ENCODE results near the gene TDRD10. TPM values are rescaled to one million over a fixed set of nuclear protein-coding genes. Genes with fewer than 3 reads are reported as not detected.
A peak's percentile ranks its signal among the peaks of the same experiment; 100 is the strongest.

The TDRD10 gene
- total RNA-seq, 1 donor from 2014 or later: not detected

DNA sequence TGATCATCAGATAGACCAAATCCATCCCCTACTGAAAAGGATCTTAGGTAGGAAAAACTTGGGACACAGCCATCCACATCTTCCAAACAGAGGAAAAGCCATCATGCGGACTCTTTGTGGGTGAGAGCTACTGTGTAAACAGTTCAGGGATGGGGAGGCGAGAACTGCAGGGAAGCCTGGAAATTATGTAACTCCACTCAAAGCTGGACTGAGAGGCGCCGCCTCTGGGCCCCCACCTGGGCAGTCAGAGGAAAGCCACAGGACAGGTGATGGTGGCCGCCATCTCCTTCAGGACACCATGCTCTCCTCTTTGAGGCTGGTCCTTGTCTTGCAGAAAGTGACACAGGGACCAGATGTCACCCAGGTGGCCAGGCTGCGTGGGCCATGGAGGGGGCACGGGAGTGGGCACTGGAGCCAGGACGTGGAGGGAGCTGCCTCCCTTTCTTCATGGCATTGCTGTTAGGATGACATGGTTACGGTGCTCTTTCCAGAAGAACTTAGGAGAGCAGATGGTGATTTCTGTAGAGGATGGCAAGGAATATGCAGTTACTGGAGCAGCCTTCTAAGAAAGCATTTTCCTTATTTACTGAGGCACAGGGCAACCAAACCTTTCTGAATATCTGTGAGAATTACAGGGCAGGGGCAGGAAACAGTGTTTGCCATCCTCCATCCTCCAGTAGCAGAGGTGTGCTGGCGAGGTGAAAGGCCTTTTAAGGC, 32.0 kb upstream of the TDRD10 start:
- TF ChIP-seq, protein P1, sequence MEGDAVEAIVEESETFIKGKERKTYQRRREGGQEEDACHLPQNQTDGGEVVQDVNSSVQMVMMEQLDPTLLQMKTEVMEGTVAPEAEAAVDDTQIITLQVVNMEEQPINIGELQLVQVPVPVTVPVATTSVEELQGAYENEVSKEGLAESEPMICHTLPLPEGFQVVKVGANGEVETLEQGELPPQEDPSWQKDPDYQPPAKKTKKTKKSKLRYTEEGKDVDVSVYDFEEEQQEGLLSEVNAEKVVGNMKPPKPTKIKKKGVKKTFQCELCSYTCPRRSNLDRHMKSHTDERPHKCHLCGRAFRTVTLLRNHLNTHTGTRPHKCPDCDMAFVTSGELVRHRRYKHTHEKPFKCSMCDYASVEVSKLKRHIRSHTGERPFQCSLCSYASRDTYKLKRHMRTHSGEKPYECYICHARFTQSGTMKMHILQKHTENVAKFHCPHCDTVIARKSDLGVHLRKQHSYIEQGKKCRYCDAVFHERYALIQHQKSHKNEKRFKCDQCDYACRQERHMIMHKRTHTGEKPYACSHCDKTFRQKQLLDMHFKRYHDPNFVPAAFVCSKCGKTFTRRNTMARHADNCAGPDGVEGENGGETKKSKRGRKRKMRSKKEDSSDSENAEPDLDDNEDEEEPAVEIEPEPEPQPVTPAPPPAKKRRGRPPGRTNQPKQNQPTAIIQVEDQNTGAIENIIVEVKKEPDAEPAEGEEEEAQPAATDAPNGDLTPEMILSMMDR (IDR thresholded peaks at IDR 0.05): no peak
- H3K27me3 Mint-ChIP-seq (ENCODE audit: unreplicated experiment): no peaks in the 10 kb centered on the region
- H3K4me1 Mint-ChIP-seq (ENCODE audit: unreplicated experiment): peaks cover 18% of the 10 kb centered on the region
- no peaks in the 10 kb centered on the region for H3K9me3 Mint-ChIP-seq (ENCODE audit: unreplicated experiment)
- H3K27ac Mint-ChIP-seq (ENCODE audit: unreplicated experiment): no peak overlapping the region
- no peak overlapping the region for H3K4me3 Mint-ChIP-seq (ENCODE audit: unreplicated experiment)
- no peak for DNase-seq (ENCODE audit: extremely low spot score, unreplicated experiment)
- H3K36me3 Mint-ChIP-seq (ENCODE audit: unreplicated experiment): peaks cover 8% of the 10 kb centered on the region

DNA sequence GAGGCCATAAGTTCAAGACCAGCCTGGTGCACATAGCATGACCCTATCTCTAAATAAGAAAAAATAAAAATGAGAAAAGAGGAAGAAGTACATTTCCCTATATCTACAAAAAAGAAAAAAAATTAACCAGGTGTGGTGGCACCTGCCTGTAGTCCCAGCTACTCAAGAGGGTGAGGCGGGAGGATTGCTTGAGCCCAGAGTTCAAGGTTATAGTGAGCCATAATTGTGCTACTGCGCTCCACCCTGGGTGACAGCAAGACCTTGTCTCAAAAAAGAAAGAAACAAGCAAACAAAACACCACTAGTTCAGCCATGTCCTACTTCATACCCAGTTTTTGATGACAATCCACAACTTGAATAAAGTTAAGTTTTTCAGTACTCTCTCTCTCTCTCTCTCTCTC, 30.7 kb upstream of the TDRD10 start:
- DNase-seq (ENCODE audit: extremely low spot score, unreplicated experiment): no peak
- Mint-ChIP-seq H3K36me3 (ENCODE audit: unreplicated experiment) (peaks cover 2% of the 10 kb centered on the region), H3K27me3 (ENCODE audit: unreplicated experiment) (no peaks in the 10 kb centered on the region), H3K4me3 (ENCODE audit: unreplicated experiment) (no peak overlapping the region), H3K27ac (ENCODE audit: unreplicated experiment) (no peak overlapping the region), H3K9me3 (ENCODE audit: unreplicated experiment) (no peaks in the 10 kb centered on the region), H3K4me1 (ENCODE audit: unreplicated experiment) (peaks cover 10% of the 10 kb centered on the region)
- TF ChIP-seq, protein P1 (IDR thresholded peaks at IDR 0.05): no peak

DNA sequence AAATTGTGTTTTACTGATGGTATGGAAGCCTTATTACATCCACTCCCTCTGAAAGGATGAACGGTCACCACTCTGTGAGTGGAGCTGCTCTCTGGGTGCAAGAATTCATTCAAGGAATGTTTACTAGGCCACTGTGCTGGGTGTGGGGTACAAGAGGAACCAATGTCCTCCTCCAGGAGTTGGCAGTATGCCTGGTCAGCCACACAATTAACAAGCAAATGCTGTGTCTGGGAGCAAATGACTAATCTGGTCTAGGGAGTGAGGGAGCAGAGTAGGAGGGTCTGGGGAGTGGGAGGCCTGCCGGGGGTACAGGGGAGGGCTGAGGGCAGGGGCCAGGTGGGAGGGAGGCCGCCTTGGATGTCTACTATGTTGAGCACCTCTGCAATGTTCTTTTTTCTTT, 27.2 kb upstream of the TDRD10 start:
- Mint-ChIP-seq H3K27me3 (ENCODE audit: unreplicated experiment) (no peaks in the 10 kb centered on the region), H3K4me3 (ENCODE audit: unreplicated experiment) (no peak overlapping the region), H3K4me1 (ENCODE audit: unreplicated experiment) (peaks cover 12% of the 10 kb centered on the region), H3K36me3 (ENCODE audit: unreplicated experiment) (no peaks in the 10 kb centered on the region), H3K9me3 (ENCODE audit: unreplicated experiment) (no peaks in the 10 kb centered on the region), H3K27ac (ENCODE audit: unreplicated experiment) (peak overlapping the region; percentile 75)
- no peak for DNase-seq (ENCODE audit: extremely low spot score, unreplicated experiment)
- TF ChIP-seq, protein P1 (IDR thresholded peaks at IDR 0.05): no peak

DNA sequence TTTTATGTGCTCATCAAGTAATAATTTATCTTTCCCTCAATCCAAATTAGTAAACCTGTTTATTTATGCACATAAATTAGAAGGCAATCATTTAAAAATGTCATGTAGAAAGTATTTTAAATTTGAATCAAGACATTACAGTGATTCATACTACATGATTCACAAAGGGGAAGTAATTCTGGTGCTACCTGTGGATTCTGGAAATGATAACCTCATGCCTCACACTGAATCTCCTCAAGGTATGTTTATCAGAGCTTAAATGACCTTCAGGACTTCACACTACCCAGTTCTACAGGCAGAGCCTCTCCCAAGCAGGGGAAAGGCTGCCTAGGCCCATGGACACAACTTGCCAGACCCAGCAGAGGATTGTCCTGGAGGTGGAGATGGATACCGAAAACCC, 25.2 kb upstream of the TDRD10 start:
- Mint-ChIP-seq H3K4me3 (ENCODE audit: unreplicated experiment) (no peak overlapping the region), H3K27me3 (ENCODE audit: unreplicated experiment) (no peaks in the 10 kb centered on the region), H3K4me1 (ENCODE audit: unreplicated experiment) (peaks cover 14% of the 10 kb centered on the region), H3K36me3 (ENCODE audit: unreplicated experiment) (no peaks in the 10 kb centered on the region), H3K27ac (ENCODE audit: unreplicated experiment) (no peak overlapping the region), H3K9me3 (ENCODE audit: unreplicated experiment) (no peaks in the 10 kb centered on the region)
- DNase-seq (ENCODE audit: extremely low spot score, unreplicated experiment): no peak
- TF ChIP-seq, protein P1 (IDR thresholded peaks at IDR 0.05): no peak

GRCh38 chr1:154478013-154478412, 24.0 kb upstream of the TDRD10 start:
- Mint-ChIP-seq H3K27me3 (ENCODE audit: unreplicated experiment) (no peaks in the 10 kb centered on the region), H3K4me3 (ENCODE audit: unreplicated experiment) (no peak overlapping the region), H3K27ac (ENCODE audit: unreplicated experiment) (no peak overlapping the region), H3K4me1 (ENCODE audit: unreplicated experiment) (peaks cover 14% of the 10 kb centered on the region), H3K36me3 (ENCODE audit: unreplicated experiment) (no peaks in the 10 kb centered on the region), H3K9me3 (ENCODE audit: unreplicated experiment) (no peaks in the 10 kb centered on the region)
- DNase-seq (ENCODE audit: extremely low spot score, unreplicated experiment): no peak
- TF ChIP-seq, protein P1 (IDR thresholded peaks at IDR 0.05): no peak

Measured in osteocyte (in vitro differentiated cells).